GM12873 (cell line): ENCODE measurements around the gene PRSS38.

ENCODE experiments used
- CTCF ChIP-seq: IDR thresholded peaks from 2 replicates; pipeline ENCODE4 v1.5.1; 2012; ENCODE audit warnings: low read depth, mild to moderate bottlenecking, moderate library complexity, low read length, control low read depth; ENCODE audit not compliant: insufficient read depth; ENCODE audit errors: missing control alignments

The PRSS38 gene

GRCh38 chr1:227893949-227894721 is 78.7 kb downstream of the PRSS38 start:
- no peak for TF ChIP-seq CTCF

DNA sequence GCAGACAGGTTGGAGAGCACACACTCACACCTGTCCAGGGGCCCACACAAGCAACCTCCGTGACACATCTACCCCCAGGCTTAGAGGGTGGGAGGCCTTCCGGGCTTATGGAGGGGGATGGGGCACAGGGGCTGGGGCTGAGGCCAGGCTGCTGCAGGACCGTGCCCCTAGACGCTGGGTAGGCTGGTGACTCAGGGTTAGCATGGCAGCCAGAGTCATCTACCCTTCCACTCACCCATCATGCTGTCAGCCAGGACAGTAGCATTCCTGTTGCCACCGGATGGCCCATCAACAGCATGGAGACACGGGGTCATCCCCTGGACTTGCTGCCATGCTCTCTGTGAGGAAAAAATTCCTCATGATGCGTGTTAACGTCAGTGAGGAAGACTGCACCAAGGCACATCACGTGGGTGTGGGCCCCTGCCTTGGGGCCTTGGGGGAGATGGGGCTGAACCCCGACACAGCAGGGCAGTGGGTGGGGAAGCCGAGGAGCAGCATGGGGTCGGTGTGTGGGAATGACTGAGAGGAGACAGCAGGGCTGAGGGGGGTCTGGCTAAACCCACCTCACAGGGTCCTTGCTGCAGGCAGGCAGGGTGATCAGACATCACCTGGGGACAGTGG is 79.5 kb downstream of the PRSS38 start:
- TF ChIP-seq CTCF = no peak
